CD14-positive monocyte (primary cell): ENCODE measurements around the gene AQP10. TPM values are rescaled to one million over a fixed set of nuclear protein-coding genes. Genes with fewer than 3 reads are reported as not detected.
A peak's percentile ranks its signal among the peaks of the same experiment; 100 is the strongest.
"Not testable (repeated sequence)": the region's sequence is repeated elsewhere in the genome, so short reads cannot be mapped to it uniquely, and the experiment has no call there.

Source experiments
- DNase-seq, 3 donors: peaks; one replicate each; pipeline ENCODE4 v3.0.0-alpha.2; 2011 to 2022
- H2AFZ ChIP-seq: 2 replicates; pipeline ENCODE4 v1.6.0; 2012; ENCODE audit warnings: mild to moderate bottlenecking, low read depth, low read length, inconsistent platforms; ENCODE audit not compliant: insufficient read depth, poor library complexity, severe bottlenecking
- H3K27ac ChIP-seq, 2 donors: 1 replicate in 1 of 2; 2 replicates in 1 of 2; pipeline ENCODE4 v1.5.1; 2012 to 2013; ENCODE audit warnings: low read length in 2 of 2, control low read depth in 1 of 2, inconsistent platforms in 1 of 2, low read depth in 1 of 2, mild to moderate bottlenecking in 1 of 2
- H3K27me3 ChIP-seq, 2 donors: one replicate each; pipeline versions ENCODE4 v1.6.0 to v1.6.1; 2011 to 2013; ENCODE audit warnings: low read length in 2 of 2; ENCODE audit not compliant: control insufficient read depth in 2 of 2, insufficient read depth in 2 of 2
- H3K36me3 ChIP-seq, 2 donors: replicated peaks in 1 of 2; 1 replicate in 1 of 2; 2 replicates in 1 of 2; pipeline versions ENCODE4 v1.5.1 to v1.6.1; 2012 to 2013; ENCODE audit warnings: low read length in 2 of 2, control low read depth in 1 of 2, inconsistent platforms in 1 of 2, mild to moderate bottlenecking in 1 of 2; ENCODE audit not compliant: insufficient read depth in 2 of 2, control insufficient read depth in 1 of 2
- H3K4me1 ChIP-seq, 2 donors: 1 replicate in 1 of 2; 2 replicates in 1 of 2; pipeline versions ENCODE4 v1.5.1 to v1.6.1; 2012 to 2013; ENCODE audit warnings: low read length in 2 of 2, control low read depth in 1 of 2, inconsistent platforms in 1 of 2, mild to moderate bottlenecking in 1 of 2, moderate library complexity in 1 of 2; ENCODE audit not compliant: insufficient read depth in 2 of 2, control insufficient read depth in 1 of 2
- H3K4me2 ChIP-seq: replicated peaks from 2 replicates; pipeline ENCODE3; 2012; ENCODE audit warnings: low read length, moderate library complexity, mild to moderate bottlenecking; ENCODE audit not compliant: poor library complexity, severe bottlenecking; ENCODE audit errors: extremely low read depth
- H3K4me3 ChIP-seq, 3 experiments: fragments of 200-600 bp in 1 of 3; sonication (generic) in 1 of 3; replicated peaks in 1 of 3; 1 replicate in 2 of 3; 2 replicates in 1 of 3; pipeline ENCODE4 v1.5.1; 2011 to 2013; ENCODE audit warnings: low read length in 3 of 3, mild to moderate bottlenecking in 3 of 3, control low read depth in 2 of 3, low read depth in 2 of 3, inconsistent platforms in 1 of 3, moderate library complexity in 1 of 3
- H3K79me2 ChIP-seq: 2 replicates; pipeline ENCODE4 v1.6.0; 2012; ENCODE audit warnings: mild to moderate bottlenecking, control low read depth, inconsistent platforms, low read length, moderate library complexity; ENCODE audit not compliant: insufficient read depth
- H3K9ac ChIP-seq: 2 replicates; pipeline ENCODE4 v1.6.0; 2017; ENCODE audit warnings: low read length, mild to moderate bottlenecking; ENCODE audit not compliant: insufficient read depth, poor library complexity, severe bottlenecking
- H3K9me3 ChIP-seq, 2 donors: replicated peaks in 1 of 2; 1 replicate in 1 of 2; 2 replicates in 1 of 2; pipeline versions ENCODE4 v1.5.1 to v1.6.1; 2012 to 2013; ENCODE audit warnings: low read length in 2 of 2, control low read depth in 1 of 2; ENCODE audit not compliant: control insufficient read depth in 1 of 2, insufficient read depth in 1 of 2
- H4K20me1 ChIP-seq: 2 replicates; pipeline ENCODE4 v1.6.0; 2012; ENCODE audit warnings: mild to moderate bottlenecking, low read length, control low read depth, moderate library complexity; ENCODE audit not compliant: insufficient read depth
- H3K27ac Mint-ChIP-seq, 7 donors: one replicate each; pipeline ENCODE4 v1.8.0; 2020; ENCODE audit warnings: mild to moderate bottlenecking in 7 of 7, mixed read lengths in 7 of 7, moderate library complexity in 6 of 7, inconsistent platforms in 2 of 7
- H3K27me3 Mint-ChIP-seq, 3 donors: one replicate each; pipeline ENCODE4 v1.8.0; 2021 to 2022; ENCODE audit warnings: low read depth in 3 of 3, mild to moderate bottlenecking in 3 of 3, mixed read lengths in 3 of 3, moderate library complexity in 3 of 3, inconsistent platforms in 1 of 3
- H3K36me3 Mint-ChIP-seq, 2 donors: one replicate each; pipeline ENCODE4 v1.8.0; 2020; ENCODE audit warnings: mixed read lengths in 2 of 2, inconsistent platforms in 1 of 2, mild to moderate bottlenecking in 1 of 2
- H3K4me1 Mint-ChIP-seq: one replicate; pipeline ENCODE4 v1.8.0; 2020; ENCODE audit warnings: mild to moderate bottlenecking, mixed read lengths
- H3K4me3 Mint-ChIP-seq, 2 donors: one replicate each; pipeline ENCODE4 v1.8.0; 2020; ENCODE audit warnings: mild to moderate bottlenecking in 2 of 2, mixed read lengths in 2 of 2, moderate library complexity in 1 of 2
- H3K9me3 Mint-ChIP-seq, 7 donors: one replicate each; pipeline ENCODE4 v1.8.0; 2020 to 2022; ENCODE audit warnings: mixed read lengths in 7 of 7, mild to moderate bottlenecking in 6 of 7, moderate library complexity in 6 of 7, inconsistent platforms in 2 of 7
- WGBS: methylation state at CpG from one replicate; pipeline ENCODE4 v1.1.5; 2013; ENCODE audit warnings: missing lambda C conversion rate; ENCODE audit not compliant: insufficient coverage; 5-methylcytosine and 5-hydroxymethylcytosine counted together
- intact Hi-C, 2 donors: fragments of 100-400 bp; cut with micrococcal nuclease; formaldehyde crosslinking; loops; one replicate each; pipeline versions ENCODE4 v1.15.0 to v1.15.1; 2023
- polyA plus RNA-seq, 3 donors: library from polyadenylated mRNA; depleted of rRNA in 1 of 3; unstranded in 2 of 3; stranded (reverse) in 1 of 3; fragments of 300-500 nt in 2 of 3; fragments of >200 nt in 1 of 3; fragmentation: Illumina TruSeq in 2 of 3; gene quantifications; 1 replicate in 2 of 3; 2 replicates in 1 of 3; pipeline ENCODE4 v1.2.3, GENCODE V29; 2012 to 2021
- TF ChIP-seq, protein P1 (sequence below): fragments of 200-600 bp; IDR thresholded peaks from one replicate; pipeline ENCODE4 v1.8.0; 2022; ENCODE audit warnings: antibody characterized with exemption, mild to moderate bottlenecking

The AQP10 gene
- polyA plus RNA-seq, 3 donors, result 0.09 TPM; not detected in 2

DNA sequence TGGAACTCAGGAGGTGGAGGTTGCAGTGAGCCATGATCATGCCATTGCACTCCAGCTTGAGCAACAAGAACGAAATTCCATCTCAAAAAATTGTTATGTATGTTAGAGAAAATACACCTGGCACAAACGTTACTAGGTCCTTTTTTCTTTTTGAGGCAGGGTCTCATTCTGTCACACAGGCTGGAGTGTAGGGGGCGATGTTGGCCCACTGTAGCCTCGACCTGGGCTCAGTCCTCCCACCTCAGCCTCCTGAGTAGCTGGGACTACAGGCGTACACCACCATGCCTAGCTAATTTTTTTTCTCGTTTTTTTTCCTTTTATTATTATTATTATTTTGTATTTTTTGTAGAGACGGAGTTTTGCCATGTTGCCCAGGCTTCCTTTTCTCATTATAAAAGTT is 44.1 kb upstream of the AQP10 start:
- no peak overlapping the region for H3K4me2 ChIP-seq
- peaks cover 14% of the 10 kb centered on the region for H3K4me1 Mint-ChIP-seq
- peaks cover 0 to 2% (median 2%) of the 10 kb centered on the region in 3 donors for H3K27me3 Mint-ChIP-seq
- 86% methylated on average over 2 of the region's 7 CpGs for WGBS
- no peak overlapping the region for H3K27ac Mint-ChIP-seq
- H3K36me3 Mint-ChIP-seq, result peaks cover 14 to 23% of the 10 kb centered on the region in 2 donors
- no peaks in the 10 kb centered on the region for H3K9me3 Mint-ChIP-seq
- H3K79me2 ChIP-seq, result peaks cover 13% of the 10 kb centered on the region
- no peaks in the 10 kb centered on the region for H3K27me3 ChIP-seq
- H3K36me3 ChIP-seq, result peaks cover 11 to 24% of the 10 kb centered on the region in 2 donors
- H3K4me1 ChIP-seq, result peaks cover 12 to 13% of the 10 kb centered on the region in 2 donors
- H4K20me1 ChIP-seq, result no peaks in the 10 kb centered on the region
- H2AFZ ChIP-seq, result no peak overlapping the region
- intact Hi-C loops, result no loop called here
- no peak overlapping the region for H3K4me3 ChIP-seq
- H3K27ac ChIP-seq, result no peak overlapping the region
- H3K4me3 Mint-ChIP-seq, result no peak overlapping the region
- H3K9me3 ChIP-seq, result no peaks in the 10 kb centered on the region
- no peak for DNase-seq
- H3K9ac ChIP-seq, result no peak overlapping the region
- TF ChIP-seq, protein P1, sequence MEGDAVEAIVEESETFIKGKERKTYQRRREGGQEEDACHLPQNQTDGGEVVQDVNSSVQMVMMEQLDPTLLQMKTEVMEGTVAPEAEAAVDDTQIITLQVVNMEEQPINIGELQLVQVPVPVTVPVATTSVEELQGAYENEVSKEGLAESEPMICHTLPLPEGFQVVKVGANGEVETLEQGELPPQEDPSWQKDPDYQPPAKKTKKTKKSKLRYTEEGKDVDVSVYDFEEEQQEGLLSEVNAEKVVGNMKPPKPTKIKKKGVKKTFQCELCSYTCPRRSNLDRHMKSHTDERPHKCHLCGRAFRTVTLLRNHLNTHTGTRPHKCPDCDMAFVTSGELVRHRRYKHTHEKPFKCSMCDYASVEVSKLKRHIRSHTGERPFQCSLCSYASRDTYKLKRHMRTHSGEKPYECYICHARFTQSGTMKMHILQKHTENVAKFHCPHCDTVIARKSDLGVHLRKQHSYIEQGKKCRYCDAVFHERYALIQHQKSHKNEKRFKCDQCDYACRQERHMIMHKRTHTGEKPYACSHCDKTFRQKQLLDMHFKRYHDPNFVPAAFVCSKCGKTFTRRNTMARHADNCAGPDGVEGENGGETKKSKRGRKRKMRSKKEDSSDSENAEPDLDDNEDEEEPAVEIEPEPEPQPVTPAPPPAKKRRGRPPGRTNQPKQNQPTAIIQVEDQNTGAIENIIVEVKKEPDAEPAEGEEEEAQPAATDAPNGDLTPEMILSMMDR, result peak; percentile 18

DNA sequence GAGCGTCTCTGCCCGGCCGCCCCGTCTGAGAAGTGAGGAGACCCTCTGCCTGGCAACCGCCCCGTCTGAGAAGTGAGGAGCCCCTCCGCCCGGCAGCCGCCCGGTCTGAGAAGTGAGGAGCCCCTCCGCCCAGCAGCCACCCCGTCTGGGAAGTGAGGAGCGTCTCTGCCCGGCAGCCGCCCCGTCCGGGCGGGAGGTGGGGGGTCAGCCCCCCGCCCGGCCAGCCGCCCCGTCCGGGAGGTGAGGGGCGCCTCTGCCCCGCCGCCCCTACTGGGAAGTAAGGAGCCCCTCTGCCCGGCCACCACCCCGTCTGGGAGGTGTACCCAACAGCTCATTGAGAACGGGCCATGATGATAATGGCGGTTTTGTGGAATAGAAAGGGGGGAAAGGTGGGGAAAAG is 33.3 kb upstream of the AQP10 start:
- H3K4me1 Mint-ChIP-seq, intact Hi-C loops, H3K36me3 ChIP-seq: not testable (repeated sequence)

More for the DNA sequence above, 33.3 kb upstream of the AQP10 start:
- H3K4me2 ChIP-seq, H3K27ac Mint-ChIP-seq, H3K9me3 Mint-ChIP-seq, H3K4me3 Mint-ChIP-seq, H3K27me3 ChIP-seq, H3K4me3 ChIP-seq, H3K79me2 ChIP-seq, H3K4me1 ChIP-seq, DNase-seq, H3K27ac ChIP-seq, H3K9me3 ChIP-seq, H3K36me3 Mint-ChIP-seq, H2AFZ ChIP-seq, H3K9ac ChIP-seq, H4K20me1 ChIP-seq: not testable (repeated sequence)
- peaks cover 6 to 13% (median 8%) of the 10 kb centered on the region in 3 donors for H3K27me3 Mint-ChIP-seq
- WGBS, result no CpG with 5 or more reads among the region's 30 CpGs
